Liver (tissue), 9 donors: Measurements from ENCODE around the gene FBLN1. TPM values are rescaled to one million over a fixed set of nuclear protein-coding genes. Genes with fewer than 3 reads are reported as not detected.

Experiments
- DNase-seq: peaks from one replicate; pipeline ENCODE4 v3.0.0-alpha.2; 2017; ENCODE audit warnings: low spot score
- H3K27ac ChIP-seq, 2 donors: one replicate each; pipeline ENCODE4 v1.7.0; 2013; ENCODE audit warnings: inconsistent platforms in 2 of 2, low read length in 2 of 2, control low read depth in 1 of 2, low read depth in 1 of 2, mild to moderate bottlenecking in 1 of 2
- H3K27me3 ChIP-seq, 4 donors: one replicate each; pipeline versions ENCODE4 v1.6.1 to v1.7.0; 2013; ENCODE audit warnings: low read length in 3 of 4, inconsistent platforms in 1 of 4, mild to moderate bottlenecking in 1 of 4, moderate library complexity in 1 of 4; ENCODE audit not compliant: control insufficient read depth in 4 of 4, insufficient read depth in 4 of 4
- H3K36me3 ChIP-seq, 4 donors: one replicate each; pipeline versions ENCODE4 v1.6.1 to v1.7.0; 2013; ENCODE audit warnings: low read length in 3 of 4, mild to moderate bottlenecking in 3 of 4, low read depth in 1 of 4, moderate library complexity in 1 of 4; ENCODE audit not compliant: control insufficient read depth in 4 of 4, insufficient read depth in 3 of 4
- H3K4me1 ChIP-seq, 4 donors: one replicate each; pipeline versions ENCODE4 v1.6.1 to v1.7.0; 2013; ENCODE audit warnings: low read length in 3 of 4, mild to moderate bottlenecking in 3 of 4, moderate library complexity in 1 of 4; ENCODE audit not compliant: control insufficient read depth in 4 of 4, insufficient read depth in 4 of 4
- H3K4me3 ChIP-seq, 3 donors: one replicate each; pipeline versions ENCODE4 v1.6.1 to v1.7.0; 2013; ENCODE audit warnings: low read length in 3 of 3, control low read depth in 1 of 3, low read depth in 1 of 3, mild to moderate bottlenecking in 1 of 3
- H3K9ac ChIP-seq, 2 donors: one replicate each; pipeline ENCODE4 v1.7.0; 2013; ENCODE audit warnings: low read length in 2 of 2, mild to moderate bottlenecking in 2 of 2, moderate library complexity in 2 of 2, control low read depth in 1 of 2, low read depth in 1 of 2
- H3K9me3 ChIP-seq, 4 donors: one replicate each; pipeline versions ENCODE4 v1.6.1 to v1.7.0; 2013; ENCODE audit warnings: low read length in 3 of 4; ENCODE audit not compliant: control insufficient read depth in 4 of 4
- EGR1 ChIP-seq, 2 donors: IDR thresholded peaks; 2 replicates each; pipeline ENCODE4 v1.6.1; 2016 to 2018; ENCODE audit warnings: antibody characterized with exemption in 2 of 2, low read depth in 2 of 2
- FOXA1 ChIP-seq: IDR thresholded peaks from 2 replicates; pipeline ENCODE4 v1.6.1; 2016; ENCODE audit warnings: antibody characterized with exemption
- FOXA2 ChIP-seq: IDR thresholded peaks from 2 replicates; pipeline ENCODE4 v1.6.1; 2016; ENCODE audit warnings: antibody characterized with exemption
- GABPA ChIP-seq, 2 donors: IDR thresholded peaks in 1 of 2; conservative IDR thresholded peaks in 1 of 2; 2 replicates each; pipeline ENCODE4 v1.6.1; 2016; ENCODE audit warnings: antibody characterized with exemption in 2 of 2, mild to moderate bottlenecking in 1 of 2, moderate library complexity in 1 of 2
- HNF4A ChIP-seq, 2 donors: conservative IDR thresholded peaks; 2 replicates each; pipeline ENCODE4 v1.6.1; 2016; ENCODE audit warnings: antibody characterized with exemption in 2 of 2, mild to moderate bottlenecking in 2 of 2
- HNF4G ChIP-seq: IDR thresholded peaks from 2 replicates; pipeline ENCODE4 v1.6.1; 2016; ENCODE audit warnings: antibody characterized with exemption
- JUND ChIP-seq, 2 donors: IDR thresholded peaks; 2 replicates each; pipeline ENCODE4 v1.6.1; 2016; ENCODE audit warnings: antibody characterized with exemption in 2 of 2
- NR2F2 ChIP-seq: IDR thresholded peaks from 2 replicates; pipeline ENCODE4 v1.6.1; 2016; ENCODE audit warnings: antibody characterized with exemption
- RAD21 ChIP-seq, 2 donors: IDR thresholded peaks; 2 replicates each; pipeline ENCODE4 v1.6.1; 2016; ENCODE audit warnings: antibody characterized with exemption in 2 of 2, mild to moderate bottlenecking in 2 of 2
- RXRA ChIP-seq, 2 donors: IDR thresholded peaks; 2 replicates each; pipeline ENCODE4 v1.6.1; 2017 to 2018; ENCODE audit warnings: antibody characterized with exemption in 2 of 2, mild to moderate bottlenecking in 1 of 2
- SP1 ChIP-seq: IDR thresholded peaks from 2 replicates; pipeline ENCODE4 v1.6.1; 2018; ENCODE audit warnings: antibody characterized with exemption, mild to moderate bottlenecking
- TAF1 ChIP-seq: conservative IDR thresholded peaks from 2 replicates; pipeline ENCODE4 v1.6.1; 2016; ENCODE audit warnings: antibody characterized with exemption, mild to moderate bottlenecking
- YY1 ChIP-seq: IDR thresholded peaks from 2 replicates; pipeline ENCODE4 v1.6.1; 2016; ENCODE audit warnings: antibody characterized with exemption, mild to moderate bottlenecking
- WGBS: extraction: QIAGEN DNeasy Blood & Tissue Kit; methylation state at CpG from one replicate; pipeline ENCODE4 v1.1.7; 2013; 5-methylcytosine and 5-hydroxymethylcytosine counted together
- polyA plus RNA-seq, 2 donors: library from polyadenylated mRNA; stranded (reverse) in 1 of 2; unstranded in 1 of 2; fragments of 200-250 nt in 1 of 2; fragments of >200 nt in 1 of 2; fragmentation: Nextera tagmentation in 1 of 2; extraction: Ambion mirVana in 1 of 2; gene quantifications; one replicate each; pipeline versions ENCODE4 v1.2.1 to v1.2.3, GENCODE V29; 2013 to 2015
- total RNA-seq, 2 donors: library from RNA; depleted of rRNA; stranded (reverse); fragments of >200 nt; gene quantifications; one replicate each; pipeline ENCODE4 v1.2.3, GENCODE V29; 2014
- TF ChIP-seq, protein P1 (sequence below): IDR thresholded peaks from 2 replicates; pipeline ENCODE4 v1.6.1; 2016; ENCODE audit warnings: antibody characterized with exemption, mild to moderate bottlenecking
- TF ChIP-seq, protein P2 (sequence below): IDR thresholded peaks from 2 replicates; pipeline ENCODE4 v1.6.1; 2016; ENCODE audit warnings: antibody characterized with exemption
- TF ChIP-seq, protein P3 (sequence below): fragments of 150-350 bp; IDR thresholded peaks from 2 replicates; pipeline ENCODE4 v1.5.1; 2017; ENCODE audit warnings: improper control_type of control experiment, low read depth, low read length; ENCODE audit not compliant: missing input control
- TF ChIP-seq, protein P4 (sequence below): IDR thresholded peaks from 2 replicates; pipeline ENCODE4 v1.6.1; 2016; ENCODE audit warnings: antibody characterized with exemption
- TF ChIP-seq, protein P5 (sequence below): IDR thresholded peaks from 2 replicates; pipeline ENCODE4 v1.6.1; 2016; ENCODE audit warnings: antibody characterized with exemption
- donor health status: healthy.
- donor health status: healthy.
- donor health status: healthy.
- donor health status: healthy.
- donor health status: healthy.

The FBLN1 gene
- total and polyA plus RNA-seq, 4 donors, result 2.2 to 9.3 (median 6.3) TPM

DNA sequence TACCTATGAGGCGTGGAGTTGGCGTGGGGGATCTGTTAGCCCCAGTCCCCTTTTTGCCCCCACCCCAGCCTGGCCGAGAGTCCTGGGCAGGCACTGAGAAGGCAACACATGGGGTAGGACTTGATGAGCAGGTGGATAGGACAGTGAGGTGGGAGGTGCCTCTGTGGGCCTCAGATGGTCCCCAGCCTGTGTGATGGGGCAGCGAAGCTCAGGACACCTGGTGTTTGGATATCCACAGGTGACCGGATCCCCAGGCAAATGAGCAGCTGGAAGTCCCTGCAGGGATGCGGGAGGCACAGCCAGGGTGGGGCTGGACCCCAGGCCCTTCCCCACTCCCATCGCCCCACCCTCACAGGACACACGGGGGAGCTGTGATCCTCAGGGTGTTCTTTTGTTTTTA lies 9.7 kb downstream of the FBLN1 start:
- no peaks in the 10 kb centered on the region for H3K27me3 ChIP-seq
- H3K9me3 ChIP-seq, result no peaks in the 10 kb centered on the region
- TF ChIP-seq NR2F2 (no peak), HNF4A (conservative IDR thresholded peaks at IDR 0.05) (no peak), SP1 (no peak), EGR1 (IDR thresholded peaks at IDR 0.05; ENCODE audit: low read depth in 2 of 2) (no peak), JUND (IDR thresholded peaks at IDR 0.05) (no peak), HNF4G (no peak), YY1 (no peak), GABPA (IDR thresholded peaks at IDR 0.05 in 1 of 2, conservative IDR thresholded peaks at IDR 0.05 in 1 of 2) (no peak)
- TF ChIP-seq, protein P1, sequence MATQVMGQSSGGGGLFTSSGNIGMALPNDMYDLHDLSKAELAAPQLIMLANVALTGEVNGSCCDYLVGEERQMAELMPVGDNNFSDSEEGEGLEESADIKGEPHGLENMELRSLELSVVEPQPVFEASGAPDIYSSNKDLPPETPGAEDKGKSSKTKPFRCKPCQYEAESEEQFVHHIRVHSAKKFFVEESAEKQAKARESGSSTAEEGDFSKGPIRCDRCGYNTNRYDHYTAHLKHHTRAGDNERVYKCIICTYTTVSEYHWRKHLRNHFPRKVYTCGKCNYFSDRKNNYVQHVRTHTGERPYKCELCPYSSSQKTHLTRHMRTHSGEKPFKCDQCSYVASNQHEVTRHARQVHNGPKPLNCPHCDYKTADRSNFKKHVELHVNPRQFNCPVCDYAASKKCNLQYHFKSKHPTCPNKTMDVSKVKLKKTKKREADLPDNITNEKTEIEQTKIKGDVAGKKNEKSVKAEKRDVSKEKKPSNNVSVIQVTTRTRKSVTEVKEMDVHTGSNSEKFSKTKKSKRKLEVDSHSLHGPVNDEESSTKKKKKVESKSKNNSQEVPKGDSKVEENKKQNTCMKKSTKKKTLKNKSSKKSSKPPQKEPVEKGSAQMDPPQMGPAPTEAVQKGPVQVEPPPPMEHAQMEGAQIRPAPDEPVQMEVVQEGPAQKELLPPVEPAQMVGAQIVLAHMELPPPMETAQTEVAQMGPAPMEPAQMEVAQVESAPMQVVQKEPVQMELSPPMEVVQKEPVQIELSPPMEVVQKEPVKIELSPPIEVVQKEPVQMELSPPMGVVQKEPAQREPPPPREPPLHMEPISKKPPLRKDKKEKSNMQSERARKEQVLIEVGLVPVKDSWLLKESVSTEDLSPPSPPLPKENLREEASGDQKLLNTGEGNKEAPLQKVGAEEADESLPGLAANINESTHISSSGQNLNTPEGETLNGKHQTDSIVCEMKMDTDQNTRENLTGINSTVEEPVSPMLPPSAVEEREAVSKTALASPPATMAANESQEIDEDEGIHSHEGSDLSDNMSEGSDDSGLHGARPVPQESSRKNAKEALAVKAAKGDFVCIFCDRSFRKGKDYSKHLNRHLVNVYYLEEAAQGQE, result no peak
- TF ChIP-seq, protein P2, sequence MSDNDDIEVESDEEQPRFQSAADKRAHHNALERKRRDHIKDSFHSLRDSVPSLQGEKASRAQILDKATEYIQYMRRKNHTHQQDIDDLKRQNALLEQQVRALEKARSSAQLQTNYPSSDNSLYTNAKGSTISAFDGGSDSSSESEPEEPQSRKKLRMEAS, result no peak
- TF ChIP-seq, protein P3, sequence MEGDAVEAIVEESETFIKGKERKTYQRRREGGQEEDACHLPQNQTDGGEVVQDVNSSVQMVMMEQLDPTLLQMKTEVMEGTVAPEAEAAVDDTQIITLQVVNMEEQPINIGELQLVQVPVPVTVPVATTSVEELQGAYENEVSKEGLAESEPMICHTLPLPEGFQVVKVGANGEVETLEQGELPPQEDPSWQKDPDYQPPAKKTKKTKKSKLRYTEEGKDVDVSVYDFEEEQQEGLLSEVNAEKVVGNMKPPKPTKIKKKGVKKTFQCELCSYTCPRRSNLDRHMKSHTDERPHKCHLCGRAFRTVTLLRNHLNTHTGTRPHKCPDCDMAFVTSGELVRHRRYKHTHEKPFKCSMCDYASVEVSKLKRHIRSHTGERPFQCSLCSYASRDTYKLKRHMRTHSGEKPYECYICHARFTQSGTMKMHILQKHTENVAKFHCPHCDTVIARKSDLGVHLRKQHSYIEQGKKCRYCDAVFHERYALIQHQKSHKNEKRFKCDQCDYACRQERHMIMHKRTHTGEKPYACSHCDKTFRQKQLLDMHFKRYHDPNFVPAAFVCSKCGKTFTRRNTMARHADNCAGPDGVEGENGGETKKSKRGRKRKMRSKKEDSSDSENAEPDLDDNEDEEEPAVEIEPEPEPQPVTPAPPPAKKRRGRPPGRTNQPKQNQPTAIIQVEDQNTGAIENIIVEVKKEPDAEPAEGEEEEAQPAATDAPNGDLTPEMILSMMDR, result no peak
- TF ChIP-seq, protein P4, sequence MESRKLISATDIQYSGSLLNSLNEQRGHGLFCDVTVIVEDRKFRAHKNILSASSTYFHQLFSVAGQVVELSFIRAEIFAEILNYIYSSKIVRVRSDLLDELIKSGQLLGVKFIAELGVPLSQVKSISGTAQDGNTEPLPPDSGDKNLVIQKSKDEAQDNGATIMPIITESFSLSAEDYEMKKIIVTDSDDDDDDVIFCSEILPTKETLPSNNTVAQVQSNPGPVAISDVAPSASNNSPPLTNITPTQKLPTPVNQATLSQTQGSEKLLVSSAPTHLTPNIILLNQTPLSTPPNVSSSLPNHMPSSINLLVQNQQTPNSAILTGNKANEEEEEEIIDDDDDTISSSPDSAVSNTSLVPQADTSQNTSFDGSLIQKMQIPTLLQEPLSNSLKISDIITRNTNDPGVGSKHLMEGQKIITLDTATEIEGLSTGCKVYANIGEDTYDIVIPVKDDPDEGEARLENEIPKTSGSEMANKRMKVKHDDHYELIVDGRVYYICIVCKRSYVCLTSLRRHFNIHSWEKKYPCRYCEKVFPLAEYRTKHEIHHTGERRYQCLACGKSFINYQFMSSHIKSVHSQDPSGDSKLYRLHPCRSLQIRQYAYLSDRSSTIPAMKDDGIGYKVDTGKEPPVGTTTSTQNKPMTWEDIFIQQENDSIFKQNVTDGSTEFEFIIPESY, result no peak
- DNase-seq, result no peak
- peaks cover 0 to 4% (median 0%) of the 10 kb centered on the region in 4 donors for H3K4me1 ChIP-seq
- H3K36me3 ChIP-seq, result no peaks in the 10 kb centered on the region
- H3K27ac ChIP-seq, result peak overlapping the region in 1 of 2 donors; percentile 31
- 89% methylated on average over 8 of the region's 8 CpGs for WGBS
- no peak overlapping the region for H3K4me3 ChIP-seq
- H3K9ac ChIP-seq, result no peak overlapping the region

DNA sequence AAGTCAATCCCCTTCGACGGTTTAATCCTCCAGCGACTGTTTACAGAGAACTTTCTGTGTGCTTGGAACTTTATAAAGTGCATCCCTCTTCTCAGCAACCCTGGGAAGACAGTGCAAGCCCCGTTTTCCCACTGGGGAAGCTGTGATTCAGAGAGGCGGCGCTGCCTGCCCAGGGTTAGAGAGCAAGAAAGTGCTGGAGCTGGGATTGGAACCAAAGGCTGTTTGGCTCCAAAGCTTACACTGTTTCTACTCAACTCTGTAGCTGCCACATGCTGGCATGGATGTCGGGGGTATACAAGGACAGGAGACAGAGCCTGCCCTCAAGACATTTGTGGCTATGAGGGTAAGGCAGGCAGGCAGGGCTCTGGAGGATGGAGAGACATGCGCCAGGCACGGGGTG lies 13.0 kb downstream of the FBLN1 start:
- Histone ChIP-seq H3K27ac (no peak overlapping the region), H3K9ac (no peak overlapping the region)
- TF ChIP-seq FOXA1, result no peak
- no peak for TF ChIP-seq FOXA2
- TF ChIP-seq, protein P3, result no peak
- no peak for TF ChIP-seq JUND (IDR thresholded peaks at IDR 0.05)
- no peak for TF ChIP-seq SP1
- no peak for TF ChIP-seq HNF4G
- TF ChIP-seq HNF4A (conservative IDR thresholded peaks at IDR 0.05), result no peak
- no peak for TF ChIP-seq EGR1 (IDR thresholded peaks at IDR 0.05; ENCODE audit: low read depth in 2 of 2)
- no peak for TF ChIP-seq RAD21 (IDR thresholded peaks at IDR 0.05)
- TF ChIP-seq, protein P2, result no peak
- no peak for TF ChIP-seq TAF1
- TF ChIP-seq, protein P5, sequence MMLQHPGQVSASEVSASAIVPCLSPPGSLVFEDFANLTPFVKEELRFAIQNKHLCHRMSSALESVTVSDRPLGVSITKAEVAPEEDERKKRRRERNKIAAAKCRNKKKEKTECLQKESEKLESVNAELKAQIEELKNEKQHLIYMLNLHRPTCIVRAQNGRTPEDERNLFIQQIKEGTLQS, result no peak
- TF ChIP-seq, protein P4, result no peak
- TF ChIP-seq YY1, result no peak
- no peak for TF ChIP-seq GABPA (IDR thresholded peaks at IDR 0.05 in 1 of 2, conservative IDR thresholded peaks at IDR 0.05 in 1 of 2)
- TF ChIP-seq RXRA (IDR thresholded peaks at IDR 0.05), result no peak
- no peak for TF ChIP-seq NR2F2

More for the DNA sequence above, 13.0 kb downstream of the FBLN1 start:
- no peaks in the 10 kb centered on the region for H3K9me3 ChIP-seq
- no peak for DNase-seq
- no peaks in the 10 kb centered on the region for H3K27me3 ChIP-seq
- H3K4me1 ChIP-seq, result peaks cover 0 to 4% (median 0%) of the 10 kb centered on the region in 4 donors
- 73% methylated on average over 9 of the region's 9 CpGs for WGBS
- no peaks in the 10 kb centered on the region for H3K36me3 ChIP-seq
- H3K4me3 ChIP-seq, result no peak overlapping the region
